OCI-LY1 (cell line): ENCODE measurements around the gene HPCAL1.

ENCODE experiments used
- H2AFZ ChIP-seq: fragments of 200-600 bp; sonication (generic), shearing (Covaris generic); 2 replicates; pipeline ENCODE4 v1.6.0; 2014; ENCODE audit warnings: antibody characterized with exemption, mild to moderate bottlenecking, low read length
- H3F3A ChIP-seq: fragments of 200-600 bp; sonication (generic), shearing (Covaris generic); 2 replicates; pipeline ENCODE4 v1.6.0; 2014; ENCODE audit warnings: mild to moderate bottlenecking, antibody characterized with exemption, low read length, moderate library complexity; ENCODE audit not compliant: insufficient read depth
- H3K27ac ChIP-seq: fragments of 200-600 bp; sonication (generic); 2 replicates; pipeline ENCODE4 v1.5.1; 2014; ENCODE audit warnings: low read length, mixed run types, mild to moderate bottlenecking, low read depth; ENCODE audit not compliant: poor library complexity, severe bottlenecking
- H3K27me3 ChIP-seq: fragments of 200-600 bp; sonication (generic); 2 replicates; pipeline ENCODE4 v1.6.0; 2014; ENCODE audit warnings: antibody characterized with exemption, mild to moderate bottlenecking, low read length, moderate library complexity; ENCODE audit not compliant: insufficient read depth
- H3K36me3 ChIP-seq: fragments of 200-600 bp; sonication (generic); 2 replicates; pipeline ENCODE4 v1.6.1; 2014; ENCODE audit warnings: mild to moderate bottlenecking, antibody characterized with exemption, low read length, moderate library complexity, mixed read lengths; ENCODE audit not compliant: insufficient read depth
- H3K4me1 ChIP-seq: fragments of 200-600 bp; sonication (generic); 2 replicates; pipeline ENCODE4 v1.5.1; 2014; ENCODE audit warnings: mild to moderate bottlenecking, low read length, moderate library complexity; ENCODE audit not compliant: insufficient read depth, severe bottlenecking
- H3K4me2 ChIP-seq: fragments of 200-600 bp; sonication (generic), shearing (Covaris generic); 2 replicates; pipeline ENCODE4 v1.6.1; 2014; ENCODE audit warnings: low read length
- H3K4me3 ChIP-seq: fragments of 200-600 bp; sonication (generic); 2 replicates; pipeline ENCODE4 v1.5.1; 2014; ENCODE audit warnings: low read length, low read depth, mild to moderate bottlenecking, mixed read lengths; ENCODE audit not compliant: poor library complexity, severe bottlenecking
- H3K79me2 ChIP-seq: fragments of 200-600 bp; shearing (Covaris generic); 2 replicates; pipeline ENCODE4 v1.6.1; 2016; ENCODE audit warnings: mixed run types, low read length, mixed read lengths; ENCODE audit not compliant: insufficient read depth
- H3K9ac ChIP-seq: fragments of 200-600 bp; sonication (generic), shearing (Covaris generic); 2 replicates; pipeline ENCODE4 v1.6.1; 2014; ENCODE audit warnings: mild to moderate bottlenecking, low read length, mixed read lengths
- H3K9me2 ChIP-seq: fragments of 200-600 bp; sonication (generic), shearing (Covaris generic); 2 replicates; pipeline ENCODE4 v1.6.1; 2014; ENCODE audit warnings: low read depth, mild to moderate bottlenecking, low read length, mixed read lengths
- H3K9me3 ChIP-seq: fragments of 200-600 bp; shearing (Covaris generic); 2 replicates; pipeline ENCODE4 v1.6.1; 2014; ENCODE audit warnings: low read length, mixed read lengths
- H4K20me1 ChIP-seq: fragments of 200-600 bp; sonication (generic), shearing (Covaris generic); 2 replicates; pipeline ENCODE4 v1.6.0; 2016; ENCODE audit warnings: mild to moderate bottlenecking, low read length; ENCODE audit not compliant: insufficient read depth
- CTCF ChIP-seq: fragments of 200-600 bp; sonication (generic), shearing (Covaris generic); IDR thresholded peaks from 2 replicates; pipeline ENCODE4 v1.5.1; 2017; ENCODE audit warnings: mild to moderate bottlenecking, antibody characterized with exemption, low read length, moderate library complexity, mixed read lengths
- EZH2 ChIP-seq: fragments of 200-600 bp; sonication (generic), shearing (Covaris generic); IDR thresholded peaks from 2 replicates; pipeline ENCODE4 v1.8.0; 2017; ENCODE audit warnings: borderline replicate concordance, mixed run types, mild to moderate bottlenecking, antibody characterized with exemption, low read length, moderate library complexity, mixed read lengths

HPCAL1 gene

GRCh38 chr2:10428924-10429323 lies 126.2 kb downstream of the HPCAL1 start:
- Histone ChIP-seq H3K9ac (no peak overlapping the region), H3K4me1 (peaks cover 10% of the 10 kb centered on the region), H3K9me2 (no peaks in the 10 kb centered on the region), H3K9me3 (no peaks in the 10 kb centered on the region), H4K20me1 (no peaks in the 10 kb centered on the region), H3K27ac (no peak overlapping the region), H3F3A (no peaks in the 10 kb centered on the region), H2AFZ (no peak overlapping the region), H3K79me2 (no peaks in the 10 kb centered on the region), H3K4me2 (no peak overlapping the region), H3K27me3 (no peaks in the 10 kb centered on the region; the same call in 1 of the 2 replicates), H3K4me3 (no peak overlapping the region), H3K36me3 (no peaks in the 10 kb centered on the region)
- TF ChIP-seq EZH2 (no peak), CTCF (no peak)

DNA sequence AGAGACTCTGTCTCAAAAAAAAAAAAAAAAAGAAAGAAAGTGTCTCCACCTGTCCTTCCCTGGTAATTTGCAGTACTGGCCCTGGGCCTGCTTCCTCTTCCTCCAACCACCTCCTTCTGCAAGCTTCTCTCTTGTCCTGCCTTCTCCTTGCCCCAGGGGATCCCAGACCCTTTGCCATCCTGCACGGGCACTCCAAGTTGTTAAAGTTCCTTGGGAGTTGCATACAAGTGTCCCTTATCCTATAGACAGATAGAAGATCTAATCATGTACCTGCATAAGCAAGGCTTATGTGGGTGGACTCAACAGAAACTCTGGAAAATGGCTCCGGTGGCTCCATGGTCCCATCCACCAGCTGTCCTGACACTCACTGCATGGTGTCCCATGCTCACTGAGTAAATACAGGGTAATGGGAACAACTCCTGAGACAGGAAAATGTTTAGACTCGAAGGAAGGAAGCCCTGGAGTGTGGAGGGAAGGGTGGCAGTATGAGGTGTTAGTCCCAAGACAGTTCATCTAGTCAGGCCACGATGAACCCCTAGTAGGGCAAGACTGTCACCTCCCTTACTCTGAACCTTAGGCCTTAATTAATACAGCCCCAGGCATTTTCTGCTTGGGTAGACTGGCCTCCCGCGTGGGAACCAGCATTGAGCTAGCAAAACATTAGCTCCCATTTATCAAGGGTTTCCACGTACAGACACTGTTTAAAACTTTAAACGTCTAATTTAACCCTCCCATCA lies 128.3 kb downstream of the HPCAL1 start:
- no peaks in the 10 kb centered on the region for H3K79me2 ChIP-seq
- H3K9ac ChIP-seq, result no peak overlapping the region
- H3K4me2 ChIP-seq, result no peak overlapping the region
- H3F3A ChIP-seq, result no peaks in the 10 kb centered on the region
- H3K9me2 ChIP-seq, result no peaks in the 10 kb centered on the region
- no peaks in the 10 kb centered on the region for H3K36me3 ChIP-seq
- no peaks in the 10 kb centered on the region for H3K27me3 ChIP-seq
- H3K4me3 ChIP-seq, result no peak overlapping the region
- H2AFZ ChIP-seq, result no peak overlapping the region
- H3K27ac ChIP-seq, result no peak overlapping the region
- no peak for TF ChIP-seq CTCF
- H4K20me1 ChIP-seq, result no peaks in the 10 kb centered on the region
- no peaks in the 10 kb centered on the region for H3K9me3 ChIP-seq
- peaks cover 13% of the 10 kb centered on the region for H3K4me1 ChIP-seq

GRCh38 chr2:10431797-10432196 lies 129.1 kb downstream of the HPCAL1 start:
- peak overlapping the region; percentile 57 for H3K4me3 ChIP-seq
- no peaks in the 10 kb centered on the region for H3F3A ChIP-seq
- no peaks in the 10 kb centered on the region for H3K27me3 ChIP-seq
- no peaks in the 10 kb centered on the region for H3K79me2 ChIP-seq
- no peak overlapping the region for H3K27ac ChIP-seq
- TF ChIP-seq CTCF (no peak), EZH2 (no peak)
- H3K4me2 ChIP-seq, result peak overlapping the region; percentile 62
- no peaks in the 10 kb centered on the region for H3K9me2 ChIP-seq
- H4K20me1 ChIP-seq, result no peaks in the 10 kb centered on the region
- H3K36me3 ChIP-seq, result no peaks in the 10 kb centered on the region
- H3K4me1 ChIP-seq, result peaks cover 13% of the 10 kb centered on the region
- peak overlapping the region; percentile 18; the same call in 1 of the 2 replicates for H3K9ac ChIP-seq
- no peaks in the 10 kb centered on the region for H3K9me3 ChIP-seq
- no peak overlapping the region for H2AFZ ChIP-seq
